GM21528 (cell line): Measurements from ENCODE around the gene FAM221B.
A peak's percentile ranks its signal among the peaks of the same experiment; 100 is the strongest.

ENCODE experiments used
- ATAC-seq: cut with Tn5 transposase; IDR thresholded peaks from one replicate; pipeline ENCODE4 v1.9.1; 2021; ENCODE audit warnings: mild to moderate bottlenecking, moderate library complexity; ENCODE audit not compliant: unreplicated experiment, low FRiP score

The FAM221B gene

GRCh38 chr9:35822926-35823325 is 5.6 kb downstream of the FAM221B start:
- no peak for ATAC-seq

GRCh38 chr9:35820076-35820475 is 8.5 kb downstream of the FAM221B start:
- ATAC-seq = no peak

- no peak for ATAC-seq
Measured at GRCh38 chr9:35818341-35818740, 10.2 kb downstream of the FAM221B start.

- no peak for ATAC-seq
Measured at GRCh38 chr9:35816708-35817107, 11.8 kb downstream of the FAM221B start.

- peak; percentile 78 for ATAC-seq
Measured at GRCh38 chr9:35814841-35815543, 13.5 kb downstream of the FAM221B start, which contains the start of gene HINT2. Gene HINT2, minus strand, starts transcription at chr9:35815042. Its CDS starts 63 bp downstream, at chr9:35814979.

- peak; percentile 26 for ATAC-seq
Measured at GRCh38 chr9:35814106-35814840, 14.3 kb downstream of the FAM221B start.

- ATAC-seq = no peak
Measured at GRCh38 chr9:35813434-35814105, 15.0 kb downstream of the FAM221B start.

GRCh38 chr9:35812025-35812602 is 16.4 kb downstream of the FAM221B start, which contains the start of gene SPAG8:
Gene SPAG8, minus strand, starts transcription at chr9:35812262. Its CDS starts 115 bp downstream, at chr9:35812147.
- ATAC-seq = peak; percentile 57

- ATAC-seq = no peak
Measured at GRCh38 chr9:35811381-35812024, 17.0 kb downstream of the FAM221B start.

- no peak for ATAC-seq
Measured at GRCh38 chr9:35810122-35810521, 18.4 kb downstream of the FAM221B start.

- ATAC-seq = no peak
Measured at GRCh38 chr9:35808433-35808832, 20.1 kb downstream of the FAM221B start.

- no peak for ATAC-seq
Measured at GRCh38 chr9:35806101-35806500, 22.4 kb downstream of the FAM221B start.

- no peak for ATAC-seq
Measured at GRCh38 chr9:35801328-35802128, 27.0 kb downstream of the FAM221B start.

GRCh38 chr9:35800530-35800929 is 28.0 kb downstream of the FAM221B start:
- ATAC-seq = no peak

GRCh38 chr9:35798658-35799374 is 29.7 kb downstream of the FAM221B start:
- ATAC-seq = no peak

- no peak for ATAC-seq
Measured at GRCh38 chr9:35797311-35798109, 31.0 kb downstream of the FAM221B start.

GRCh38 chr9:35795695-35796094 is 32.8 kb downstream of the FAM221B start:
- no peak for ATAC-seq

GRCh38 chr9:35793461-35793860 is 35.1 kb downstream of the FAM221B start:
- no peak for ATAC-seq
